Hippocampal formation (tissue), 2 donors: Measurements from ENCODE around the gene TFAP2A.

ENCODE experiments used
- DNase-seq, 2 donors: peaks; one replicate each; lab custom pipeline; 2025; lab: John Stamatoyannopoulos, UW

The TFAP2A gene

DNA sequence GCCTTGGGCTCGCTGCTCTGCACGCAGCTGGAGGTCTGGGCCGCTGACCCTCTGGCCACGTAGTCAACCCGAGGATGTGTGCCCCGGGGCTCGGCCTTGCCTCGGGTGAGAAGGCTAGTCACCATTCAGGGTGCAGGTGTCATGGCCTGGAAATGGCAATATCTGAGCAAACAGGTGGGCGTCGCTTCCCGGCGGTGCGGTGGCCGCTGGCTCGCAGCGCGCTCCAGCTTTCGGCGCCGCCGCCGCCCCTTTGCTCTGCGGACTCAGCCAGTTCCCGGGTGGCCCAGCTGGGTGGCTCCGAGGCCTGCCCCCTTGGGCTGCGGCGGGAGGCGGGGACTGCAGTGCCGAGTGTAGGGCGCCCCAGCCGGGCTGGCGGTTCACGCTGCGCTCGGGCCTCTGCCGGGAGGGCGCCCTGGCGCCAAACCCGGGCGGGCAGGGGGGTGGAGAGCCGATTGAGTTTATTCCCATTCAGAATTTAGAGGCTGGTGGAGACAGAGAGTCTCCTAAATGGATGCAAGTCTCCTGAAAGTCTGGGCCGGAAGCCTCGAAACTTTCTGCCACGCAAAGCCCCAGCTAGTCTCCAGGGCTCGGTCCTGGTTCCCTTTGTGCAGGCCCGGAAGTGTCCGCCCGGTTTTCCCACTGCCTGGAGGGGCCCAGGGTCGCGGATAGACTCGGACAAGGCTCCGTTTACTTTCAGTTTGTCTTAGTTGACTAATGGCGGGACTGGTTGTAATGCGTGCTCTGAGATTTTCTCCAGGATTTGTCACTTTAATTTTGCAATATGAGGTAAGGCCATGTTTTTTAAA is 11.3 kb upstream of the TFAP2A start:
- no peak for DNase-seq

DNA sequence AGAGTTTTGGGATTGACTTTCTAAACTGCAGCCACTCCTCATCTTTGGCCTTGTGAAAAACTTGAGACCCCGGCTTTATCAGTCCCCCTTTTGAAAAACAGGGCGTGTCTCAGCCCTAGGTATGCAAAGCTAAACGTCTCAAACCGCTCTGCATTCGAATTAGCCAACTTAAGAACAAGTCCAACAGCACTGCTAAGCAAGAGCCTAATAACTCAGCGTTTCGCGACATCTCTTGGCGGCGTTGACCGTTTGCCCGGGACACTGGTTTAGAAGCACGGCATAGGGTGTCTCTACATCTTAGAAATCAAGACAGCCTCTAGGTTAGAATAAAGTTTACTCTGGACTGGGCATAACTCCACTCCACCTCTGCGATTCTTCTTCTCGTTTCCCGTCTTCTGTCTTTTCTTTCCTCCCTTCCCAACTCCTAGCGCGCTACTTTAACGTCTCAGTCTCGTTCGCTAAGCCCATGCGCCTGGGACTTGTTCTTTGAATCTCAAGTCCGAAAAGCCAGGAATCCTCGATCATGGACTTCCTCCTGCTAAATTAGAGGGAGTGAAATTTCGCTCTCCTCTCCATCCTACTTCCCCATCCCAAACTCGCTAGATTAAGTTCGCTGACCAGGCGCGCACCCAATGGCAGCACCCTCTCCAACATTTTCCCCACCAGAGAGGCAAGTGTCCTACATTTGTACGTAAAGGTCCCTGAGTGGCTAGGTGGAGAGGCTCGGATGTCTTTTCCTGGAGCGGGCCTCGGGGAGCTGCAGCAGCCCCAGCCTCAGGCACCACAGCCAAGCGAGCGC is 10.5 kb upstream of the TFAP2A start:
- no peak for DNase-seq

DNA sequence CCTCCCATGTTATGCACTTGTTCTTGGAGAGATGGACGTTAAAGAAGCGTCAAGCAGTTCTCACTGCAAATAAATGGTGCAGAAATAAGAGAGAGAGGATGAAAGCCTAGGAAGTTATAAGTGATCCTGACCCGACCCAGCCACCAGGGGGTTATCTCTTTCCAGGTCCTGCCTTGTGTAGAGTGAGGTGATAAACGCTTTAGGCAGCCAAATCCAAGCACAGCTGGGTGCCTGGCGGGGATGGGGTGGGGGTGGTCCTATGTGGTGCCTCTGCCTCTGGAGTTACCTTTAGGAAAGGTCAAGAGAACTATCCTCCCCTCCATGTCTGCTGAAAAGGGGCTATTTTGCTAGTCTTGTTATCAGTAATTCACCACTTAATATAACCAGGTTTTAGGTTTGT is 9.2 kb upstream of the TFAP2A start:
- DNase-seq = no peak

GRCh38 chr6:10422737-10423034 is 7.8 kb upstream of the TFAP2A start:
- no peak for DNase-seq

DNA sequence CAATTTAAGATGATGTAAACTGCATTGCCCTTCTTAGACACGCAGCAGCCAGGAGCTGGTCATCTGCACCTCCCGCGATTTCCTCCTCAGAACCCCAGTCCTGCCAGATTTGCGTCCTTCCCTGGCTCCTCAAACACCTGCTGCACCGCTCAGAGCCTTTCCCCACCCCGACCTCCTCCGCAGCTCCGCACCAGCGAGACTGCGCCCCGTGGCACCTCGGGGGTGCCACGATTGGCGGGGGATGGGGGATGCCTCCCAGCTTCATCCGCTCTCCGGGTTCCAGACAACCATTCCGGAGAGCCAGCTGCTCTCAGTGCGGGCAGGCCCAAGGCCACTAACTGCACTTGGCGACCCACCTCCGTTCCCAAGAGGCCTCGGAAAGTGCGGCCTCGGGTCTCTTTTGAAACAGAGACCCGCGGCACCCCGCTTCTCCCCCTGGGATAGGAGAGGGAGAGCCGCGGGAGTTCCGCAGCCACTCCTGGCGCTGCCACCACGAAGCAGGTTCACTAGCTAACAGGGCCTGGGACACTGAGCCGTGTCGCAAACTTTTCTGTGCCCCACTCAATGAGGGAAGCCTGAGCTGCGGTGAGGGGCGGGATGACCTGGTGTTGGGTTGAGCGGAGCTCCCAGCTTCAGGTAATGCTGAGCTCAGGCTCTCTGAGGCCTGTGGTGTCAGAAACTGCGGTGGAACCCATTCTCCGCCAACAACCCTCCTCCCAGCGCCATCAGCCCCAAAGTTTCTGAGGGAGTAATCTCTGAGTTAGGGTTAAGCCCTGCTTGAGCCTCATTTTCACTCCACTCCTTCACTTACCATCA is 7.3 kb upstream of the TFAP2A start:
- DNase-seq = no peak

GRCh38 chr6:10421158-10421920 is 6.5 kb upstream of the TFAP2A start:
- no peak for DNase-seq

- no peak for DNase-seq
Observed at GRCh38 chr6:10420546-10421157, 5.8 kb upstream of the TFAP2A start.

DNA sequence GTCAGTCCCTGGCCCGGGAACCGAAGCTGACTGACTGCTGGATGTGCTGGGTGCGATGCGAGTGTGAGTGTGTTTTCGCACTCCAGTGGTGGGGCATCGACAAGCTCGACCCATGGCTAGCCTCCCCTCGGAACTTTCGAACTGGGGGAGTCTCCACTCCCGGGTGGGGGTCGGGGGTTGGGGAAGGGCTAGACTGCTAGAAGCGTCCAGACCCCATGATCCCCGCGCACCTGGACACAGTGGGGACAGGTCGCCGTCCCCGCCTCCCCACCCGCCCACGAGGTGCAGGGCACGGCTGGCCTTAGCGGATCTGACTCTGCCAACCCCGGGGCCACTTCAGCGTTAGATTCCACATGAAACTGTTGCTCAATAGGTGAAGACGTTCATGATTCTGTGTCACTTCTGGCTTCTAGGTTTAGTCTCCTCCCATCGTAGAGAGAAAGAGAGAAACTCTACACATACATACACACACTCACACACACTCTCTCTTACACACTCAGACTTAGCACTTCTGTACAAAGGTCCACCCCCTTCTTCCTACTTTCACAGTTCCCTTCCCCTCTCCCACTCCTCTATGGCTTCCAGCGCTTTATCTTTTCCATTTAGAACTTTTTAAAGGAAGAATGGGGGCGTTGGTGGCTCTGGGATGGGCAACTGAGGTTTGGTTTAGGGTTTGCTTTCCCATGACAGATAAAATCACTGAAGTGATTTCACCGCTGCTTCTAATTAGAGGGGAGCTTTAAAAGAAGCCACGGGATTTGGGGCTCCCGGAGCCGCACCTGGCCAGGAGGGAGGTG is 5.1 kb upstream of the TFAP2A start:
- DNase-seq = no peak

- no peak for DNase-seq
Observed at GRCh38 chr6:10418862-10419748, 4.2 kb upstream of the TFAP2A start.

DNA sequence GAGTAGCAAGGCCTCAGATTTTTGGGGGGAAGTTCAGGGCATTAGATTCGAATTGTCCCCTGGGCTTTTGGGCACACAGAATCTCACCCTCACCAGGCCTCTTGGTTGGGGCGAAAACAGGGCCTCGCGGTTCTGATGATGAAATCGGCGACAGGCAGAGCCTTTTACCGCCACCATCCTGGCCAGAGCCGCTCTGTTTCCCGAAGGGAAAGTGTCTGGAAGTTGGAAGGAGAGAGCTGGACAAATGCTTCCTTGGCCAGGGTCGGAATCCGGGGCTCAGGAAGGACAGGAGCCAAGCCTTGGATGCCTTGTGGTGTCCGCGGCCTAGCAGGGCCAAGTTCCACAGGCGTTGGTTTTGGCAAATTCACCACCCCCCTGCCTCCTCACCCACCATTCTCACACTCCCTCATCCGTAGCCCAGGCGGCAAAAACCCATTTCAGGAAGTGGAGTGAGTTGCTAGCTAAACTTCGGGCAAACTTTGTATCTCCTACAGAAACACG is 3.5 kb upstream of the TFAP2A start:
- no peak for DNase-seq

GRCh38 chr6:10417681-10418104 is 2.8 kb upstream of the TFAP2A start:
- no peak for DNase-seq

- no peak for DNase-seq
Observed at GRCh38 chr6:10416863-10417641, 2.2 kb upstream of the TFAP2A start.

- no peak for DNase-seq
Observed at GRCh38 chr6:10416516-10416862, 1.6 kb upstream of the TFAP2A start.

- DNase-seq = no peak
Observed at GRCh38 chr6:10415617-10416480, 975 bp upstream of the TFAP2A start.

- no peak for DNase-seq
Observed at GRCh38 chr6:10413850-10414738, 780 bp downstream of the TFAP2A start.

- DNase-seq = no peak
Observed at GRCh38 chr6:10413262-10413849, 1.5 kb downstream of the TFAP2A start.
